MM.1S (cell line): ENCODE measurements around the gene KRTDAP.

Source experiments
- DNase-seq: peaks from one replicate; pipeline ENCODE4 v3.0.0-alpha.2; 2015
- H2AFZ ChIP-seq: fragments of 300-600 bp; sonication (generic); 2 replicates; pipeline ENCODE4 v1.6.0; 2016; ENCODE audit warnings: antibody characterized with exemption, low read length
- H3F3A ChIP-seq: fragments of 300-600 bp; sonication (generic); 2 replicates; pipeline ENCODE4 v1.6.1; 2016; ENCODE audit warnings: mild to moderate bottlenecking, antibody characterized with exemption, low read length, moderate library complexity, mixed read lengths; ENCODE audit not compliant: insufficient read depth
- H3K27ac ChIP-seq: fragments of 300-600 bp; sonication (generic); 2 replicates; pipeline ENCODE4 v1.5.1; 2016; ENCODE audit warnings: mild to moderate bottlenecking, low read length
- H3K27me3 ChIP-seq: fragments of 300-600 bp; sonication (generic); replicated peaks from 2 replicates; pipeline ENCODE4 v1.6.0; 2016; ENCODE audit warnings: low read length; ENCODE audit not compliant: insufficient read depth
- H3K36me3 ChIP-seq: fragments of 300-600 bp; sonication (generic); replicated peaks from 2 replicates; pipeline ENCODE4 v1.6.1; 2016; ENCODE audit warnings: mild to moderate bottlenecking, low read length, mixed read lengths; ENCODE audit not compliant: insufficient read depth
- H3K4me1 ChIP-seq: fragments of 300-600 bp; sonication (generic); 2 replicates; pipeline ENCODE4 v1.6.1; 2016; ENCODE audit warnings: low read length, mixed read lengths
- H3K4me2 ChIP-seq: fragments of 300-600 bp; sonication (generic); 2 replicates; pipeline ENCODE4 v1.6.0; 2016; ENCODE audit warnings: low read depth, low read length
- H3K4me3 ChIP-seq: fragments of 300-600 bp; sonication (generic); 2 replicates; pipeline ENCODE4 v1.5.1; 2016; ENCODE audit warnings: low read length, mixed read lengths
- H3K79me2 ChIP-seq: fragments of 300-600 bp; sonication (generic); 2 replicates; pipeline ENCODE4 v1.6.1; 2016; ENCODE audit warnings: mixed run types, low read length, mixed read lengths
- H3K9ac ChIP-seq: fragments of 300-600 bp; sonication (generic); 2 replicates; pipeline ENCODE4 v1.6.1; 2016; ENCODE audit warnings: low read length, mixed read lengths
- H3K9me2 ChIP-seq: fragments of 300-600 bp; sonication (generic); replicated peaks from 2 replicates; pipeline ENCODE4 v1.6.1; 2016; ENCODE audit warnings: mild to moderate bottlenecking, low read length, mixed read lengths; ENCODE audit not compliant: insufficient read depth
- H3K9me3 ChIP-seq: fragments of 300-600 bp; sonication (generic); replicated peaks from 2 replicates; pipeline ENCODE4 v1.6.1; 2016; ENCODE audit warnings: mild to moderate bottlenecking, low read length, mixed read lengths; ENCODE audit not compliant: insufficient read depth
- H4K20me1 ChIP-seq: fragments of 300-600 bp; sonication (generic); 2 replicates; pipeline ENCODE4 v1.6.1; 2016; ENCODE audit warnings: mild to moderate bottlenecking, low read length, moderate library complexity, mixed read lengths; ENCODE audit not compliant: insufficient read depth
- CTCF ChIP-seq: fragments of 300-600 bp; sonication (generic); IDR thresholded peaks from 2 replicates; pipeline ENCODE4 v1.5.1; 2016; ENCODE audit warnings: antibody characterized with exemption, low read length, mixed read lengths
- EZH2 ChIP-seq: fragments of 300-600 bp; sonication (generic); optimal IDR thresholded peaks from 2 replicates; pipeline ENCODE3; 2017; ENCODE audit warnings: low read depth, mild to moderate bottlenecking, antibody characterized with exemption, low read length, mixed read lengths
- EZH2phosphoT487 ChIP-seq: fragments of 300-600 bp; sonication (generic); IDR thresholded peaks from 2 replicates; pipeline ENCODE4 v1.6.1; 2018; ENCODE audit warnings: antibody characterized with exemption, low read length

The KRTDAP gene

GRCh38 chr19:35502751-35503150 lies 12.5 kb upstream of the KRTDAP start:
- Histone ChIP-seq H3K27me3 (peaks cover 98% of the 10 kb centered on the region), H4K20me1 (no peaks in the 10 kb centered on the region), H3K4me2 (no peak overlapping the region), H3K27ac (no peak overlapping the region), H3F3A (no peaks in the 10 kb centered on the region), H3K4me1 (peaks cover 7% of the 10 kb centered on the region), H3K9ac (no peak overlapping the region), H3K9me3 (no peaks in the 10 kb centered on the region), H3K79me2 (no peaks in the 10 kb centered on the region), H3K9me2 (no peaks in the 10 kb centered on the region), H2AFZ (no peak overlapping the region), H3K4me3 (no peak overlapping the region), H3K36me3 (no peaks in the 10 kb centered on the region)
- no peak for DNase-seq
- no peak for TF ChIP-seq CTCF
- no peak for TF ChIP-seq EZH2phosphoT487
- no peak for TF ChIP-seq EZH2

- DNase-seq, result no peak
- Histone ChIP-seq H4K20me1 (no peaks in the 10 kb centered on the region), H3K4me1 (no peaks in the 10 kb centered on the region), H3K36me3 (no peaks in the 10 kb centered on the region), H3K27me3 (peaks cover 99% of the 10 kb centered on the region), H3F3A (no peaks in the 10 kb centered on the region), H2AFZ (no peak overlapping the region), H3K9me2 (no peaks in the 10 kb centered on the region), H3K9ac (no peak overlapping the region), H3K4me3 (no peak overlapping the region), H3K79me2 (no peaks in the 10 kb centered on the region), H3K9me3 (no peaks in the 10 kb centered on the region), H3K27ac (no peak overlapping the region), H3K4me2 (no peak overlapping the region)
- TF ChIP-seq CTCF, result no peak
- no peak for TF ChIP-seq EZH2
- no peak for TF ChIP-seq EZH2phosphoT487
These were observed 11.4 kb upstream of the KRTDAP start for GRCh38 chr19:35501684-35502083.

- no peak for DNase-seq
- no peaks in the 10 kb centered on the region for H3F3A ChIP-seq
- H3K36me3 ChIP-seq, result no peaks in the 10 kb centered on the region
- H3K27ac ChIP-seq, result no peak overlapping the region
- H3K27me3 ChIP-seq, result peaks cover 94% of the 10 kb centered on the region
- H3K4me3 ChIP-seq, result no peak overlapping the region
- H3K9me2 ChIP-seq, result no peaks in the 10 kb centered on the region
- TF ChIP-seq EZH2phosphoT487, result no peak
- TF ChIP-seq EZH2, result no peak
- TF ChIP-seq CTCF, result no peak
- no peak overlapping the region for H3K4me2 ChIP-seq
- H4K20me1 ChIP-seq, result no peaks in the 10 kb centered on the region
- H3K9me3 ChIP-seq, result no peaks in the 10 kb centered on the region
- no peaks in the 10 kb centered on the region for H3K4me1 ChIP-seq
- no peak overlapping the region for H3K9ac ChIP-seq
- no peaks in the 10 kb centered on the region for H3K79me2 ChIP-seq
- H2AFZ ChIP-seq, result no peak overlapping the region
These were observed 10.3 kb upstream of the KRTDAP start for GRCh38 chr19:35500611-35501010.
